HL-60/S4 treated with retinoic acid at 250 ng/mL for 4 days and 3 days (cell line): ENCODE measurements around the gene SERTAD2.

ENCODE experiments used
- in situ Hi-C: fragments of 300-500 bp; cut with MboI; formaldehyde crosslinking; loops from 2 replicates; pipeline ENCODE4 v1.7.0; 2022; ENCODE audit warnings: low sequenced_read_pairs

The SERTAD2 gene

GRCh38 chr2:64594226-64594989 is 59.3 kb downstream of the SERTAD2 start:
- in situ Hi-C loops = no loop called here

- in situ Hi-C loops = no loop called here
Observed at GRCh38 chr2:64593035-64593655, 60.6 kb downstream of the SERTAD2 start.

- in situ Hi-C loops = no loop called here
Observed at GRCh38 chr2:64591188-64591587, 62.5 kb downstream of the SERTAD2 start.

- in situ Hi-C loops = no loop called here
Observed at GRCh38 chr2:64587561-64587960, 66.2 kb downstream of the SERTAD2 start.

- in situ Hi-C loops = no loop called here
Observed at GRCh38 chr2:64586883-64587481, 66.7 kb downstream of the SERTAD2 start.

GRCh38 chr2:64586054-64586453 is 67.7 kb downstream of the SERTAD2 start:
- in situ Hi-C loops = no loop called here

- in situ Hi-C loops = no loop called here
Observed at GRCh38 chr2:64582774-64583340, 70.9 kb downstream of the SERTAD2 start.

GRCh38 chr2:64581777-64582539 is 71.8 kb downstream of the SERTAD2 start:
- in situ Hi-C loops = no loop called here
